GM08714 (cell line): ENCODE data around the gene SNTG2.
"Not testable (repeated sequence)": the region's sequence is repeated elsewhere in the genome, so short reads cannot be mapped to it uniquely, and the experiment has no call there.

Source experiments
- H3K4me3 ChIP-seq: fragments of 200-500 bp; sonication (Bioruptor generic); 2 replicates; pipeline ENCODE4 v1.5.1; 2014; ENCODE audit warnings: mild to moderate bottlenecking, low read length, inconsistent platforms
- ZNF274 ChIP-seq: IDR thresholded peaks from 2 replicates; pipeline ENCODE4 v1.6.1; 2012; ENCODE audit warnings: mild to moderate bottlenecking, low read depth, low read length

SNTG2 gene

DNA sequence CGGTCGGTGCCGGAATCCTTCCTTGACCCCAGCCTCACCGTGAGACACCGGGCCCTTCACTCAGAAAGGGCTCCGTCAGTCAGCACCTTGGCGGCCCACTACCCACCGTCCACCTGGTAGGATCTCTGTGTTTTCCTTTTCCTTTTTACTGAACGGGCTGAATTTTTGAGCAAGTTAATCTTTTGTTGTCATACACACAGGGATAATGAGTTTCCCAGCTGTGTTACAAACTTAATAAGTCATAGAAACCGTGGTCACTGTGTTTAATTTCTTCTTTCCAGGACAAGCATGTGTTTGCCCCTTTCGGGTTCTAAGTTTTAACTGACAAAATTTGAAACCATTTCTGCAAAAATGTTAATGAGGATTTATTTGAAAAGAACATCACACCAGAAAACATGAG is 423.6 kb downstream of the SNTG2 start:
- H3K4me3 ChIP-seq, result no peak overlapping the region
- TF ChIP-seq ZNF274, result no peak

DNA sequence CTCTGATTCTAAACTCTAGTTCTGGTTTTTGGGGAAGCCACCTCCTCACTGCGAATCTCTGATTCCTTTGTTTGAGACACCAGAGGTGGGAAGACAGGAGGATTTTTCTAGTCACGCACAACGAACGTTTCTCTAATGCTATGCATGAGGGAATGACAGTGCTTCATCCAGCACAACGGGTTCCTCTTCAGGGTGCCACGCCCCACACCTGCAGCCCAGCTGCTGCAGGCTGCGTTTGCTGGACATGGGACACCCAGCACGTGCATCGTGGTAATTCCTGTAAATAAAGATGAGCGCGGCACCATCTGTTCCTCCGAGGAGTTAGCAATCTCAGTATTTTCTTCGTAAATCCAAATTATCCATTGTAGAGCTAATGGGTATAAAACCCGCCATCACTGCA is 425.1 kb downstream of the SNTG2 start:
- no peak for TF ChIP-seq ZNF274
- no peak overlapping the region for H3K4me3 ChIP-seq

DNA sequence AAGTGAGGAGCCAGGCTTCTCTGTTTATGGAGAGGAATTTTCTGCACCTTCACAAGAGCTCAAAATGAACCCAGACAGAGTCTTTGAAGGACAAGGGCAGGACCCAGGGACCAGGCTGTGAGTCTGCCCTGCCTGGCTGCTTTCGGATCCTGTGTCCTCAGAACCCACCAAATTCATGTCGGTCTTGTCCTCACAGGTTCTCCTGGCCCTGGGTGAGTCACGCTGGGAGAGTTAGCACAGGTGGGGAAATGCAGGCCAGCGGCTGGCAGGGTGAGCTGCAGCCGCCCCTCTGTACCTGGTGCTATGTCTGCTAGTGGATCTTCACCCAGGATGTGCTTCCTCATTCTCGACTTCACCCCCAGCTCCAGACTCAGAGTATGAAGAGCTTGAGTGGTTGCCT is 426.8 kb downstream of the SNTG2 start:
- H3K4me3 ChIP-seq, result no peak overlapping the region
- TF ChIP-seq ZNF274, result no peak

- no peak overlapping the region for H3K4me3 ChIP-seq
- no peak for TF ChIP-seq ZNF274
These were observed 428.0 kb downstream of the SNTG2 start for GRCh38 chr2:1378456-1379150.

- no peak for TF ChIP-seq ZNF274
- H3K4me3 ChIP-seq, result no peak overlapping the region
These were observed 431.0 kb downstream of the SNTG2 start for GRCh38 chr2:1381644-1382043.

DNA sequence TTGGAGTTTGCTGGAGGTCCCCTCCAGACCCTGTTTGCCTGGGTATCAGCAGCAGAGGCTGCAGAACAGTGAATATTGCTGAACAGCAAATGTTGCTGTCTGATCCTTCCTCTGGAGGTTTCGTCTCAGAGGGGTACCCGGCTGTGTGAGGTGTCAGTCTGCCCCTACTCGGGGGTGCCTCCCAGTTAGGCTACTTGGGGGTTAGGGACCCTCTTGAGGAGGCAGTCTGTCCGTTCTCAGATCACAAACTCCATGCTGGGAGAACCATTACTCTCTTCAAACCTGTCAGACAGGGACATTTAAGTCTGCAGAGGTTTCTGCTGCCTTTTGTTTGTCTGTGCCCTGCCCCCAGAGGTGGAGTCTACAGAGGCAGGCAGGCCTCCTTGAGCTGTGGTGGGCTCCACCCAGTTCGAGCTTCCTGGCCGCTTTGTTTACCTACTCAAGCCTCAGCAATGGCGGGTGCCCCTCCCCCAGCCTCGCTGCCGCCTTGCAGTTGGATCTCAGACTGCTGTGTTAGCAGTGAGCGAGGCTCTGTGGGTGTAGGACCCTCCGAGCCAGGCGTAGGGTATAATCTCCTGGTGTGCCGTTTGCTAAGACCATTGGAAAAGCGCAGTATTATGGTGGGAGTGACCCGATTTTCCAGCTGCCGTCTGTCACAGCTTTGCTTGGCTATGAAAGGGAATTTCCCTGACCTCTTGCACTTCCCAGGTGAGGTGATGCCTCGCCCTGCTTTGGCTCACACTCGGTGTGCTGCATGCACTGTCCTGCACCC is 437.5 kb downstream of the SNTG2 start:
- not testable (repeated sequence) for H3K4me3 ChIP-seq

DNA sequence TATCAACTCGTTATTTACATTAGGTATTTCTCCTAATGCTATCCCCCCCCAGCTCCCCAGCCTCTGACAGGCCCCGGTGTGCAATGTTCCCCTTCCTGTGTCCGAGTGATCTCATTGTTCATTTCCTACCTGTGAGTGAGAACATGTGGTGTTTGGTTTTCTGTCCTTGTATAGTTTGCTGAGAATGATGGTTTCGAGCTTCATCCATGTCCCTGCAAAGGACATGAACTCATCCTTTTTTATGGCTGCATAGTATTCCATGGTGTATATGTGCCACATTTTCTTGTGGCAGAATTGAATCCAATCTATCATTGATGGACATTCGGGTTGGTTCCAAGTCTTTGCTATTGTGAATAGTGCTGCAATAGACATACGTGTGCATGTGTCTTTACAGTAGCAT is 439.5 kb downstream of the SNTG2 start:
- not testable (repeated sequence) for H3K4me3 ChIP-seq

DNA sequence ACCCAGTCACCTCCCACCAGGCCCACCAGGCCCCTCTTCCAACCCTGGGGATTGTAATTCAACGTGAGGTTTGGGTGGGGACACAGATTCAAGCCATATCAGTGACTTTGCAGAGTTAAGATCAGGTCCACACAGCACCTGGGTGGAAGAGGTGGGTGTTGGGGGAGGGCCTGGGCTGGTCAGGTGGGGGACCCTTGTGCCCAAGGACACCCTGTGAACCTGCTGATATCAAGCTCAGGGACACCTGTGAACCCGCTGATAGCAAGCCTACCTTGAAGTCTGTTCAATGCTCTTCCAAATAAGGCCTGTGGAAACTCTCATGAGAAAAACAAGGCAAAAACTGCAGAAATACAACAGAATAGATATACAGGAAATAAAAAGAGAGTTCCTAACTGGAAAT is 442.7 kb downstream of the SNTG2 start:
- TF ChIP-seq ZNF274, result no peak
- H3K4me3 ChIP-seq, result no peak overlapping the region

GRCh38 chr2:1394709-1395408 is 444.2 kb downstream of the SNTG2 start:
- H3K4me3 ChIP-seq, result no peak overlapping the region
- TF ChIP-seq ZNF274, result no peak

- TF ChIP-seq ZNF274, result no peak
- H3K4me3 ChIP-seq, result no peak overlapping the region
These were observed 446.7 kb downstream of the SNTG2 start for GRCh38 chr2:1397350-1397749.

DNA sequence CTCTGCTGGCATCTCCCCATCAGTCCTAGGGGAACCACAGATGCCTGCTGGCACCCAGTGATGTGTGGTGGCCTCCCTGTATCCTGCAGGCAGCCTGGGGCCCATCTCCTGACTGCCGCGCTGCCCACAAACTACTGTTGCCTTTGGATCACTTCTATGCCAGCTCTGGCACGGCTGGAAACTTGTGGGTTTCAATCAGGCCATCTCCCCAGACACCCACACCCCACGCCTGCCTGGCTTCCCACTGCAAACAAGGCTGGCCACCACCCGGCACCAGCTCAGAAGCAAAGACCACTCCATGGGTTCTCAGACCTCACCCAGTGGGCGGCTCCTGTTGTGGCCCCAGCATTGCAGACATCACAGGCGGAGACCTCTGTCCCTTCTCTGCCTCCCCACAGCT is 447.5 kb downstream of the SNTG2 start:
- H3K4me3 ChIP-seq, result no peak overlapping the region
- no peak for TF ChIP-seq ZNF274

- no peak for TF ChIP-seq ZNF274
- H3K4me3 ChIP-seq, result no peak overlapping the region
These were observed 450.5 kb downstream of the SNTG2 start for GRCh38 chr2:1400943-1401735.

DNA sequence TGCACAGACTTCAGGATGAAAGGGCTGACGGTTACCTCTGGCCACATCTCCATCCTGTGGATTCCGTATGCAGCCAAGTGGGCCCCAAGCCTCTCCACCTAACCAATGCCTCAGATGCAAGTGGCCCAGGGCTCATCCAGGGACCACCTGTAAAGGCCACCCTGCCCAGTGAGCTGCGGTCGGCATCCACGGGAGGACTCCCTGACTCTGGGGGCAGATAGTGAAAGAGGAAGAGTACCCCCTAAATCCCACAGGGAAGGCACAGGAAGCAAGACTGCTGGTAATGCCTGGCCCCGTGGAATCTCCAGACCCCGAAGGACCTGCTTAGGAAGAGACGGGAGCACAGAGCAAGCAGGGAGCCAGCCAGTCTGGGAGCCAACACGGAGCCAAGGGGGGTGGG is 451.4 kb downstream of the SNTG2 start:
- no peak overlapping the region for H3K4me3 ChIP-seq
- TF ChIP-seq ZNF274, result no peak

GRCh38 chr2:1403565-1403964 is 452.9 kb downstream of the SNTG2 start:
- no peak overlapping the region for H3K4me3 ChIP-seq
- no peak for TF ChIP-seq ZNF274
